Measurements from ENCODE around the gene DCTN4. TPM values are rescaled to one million over a fixed set of nuclear protein-coding genes. Genes with fewer than 3 reads are reported as not detected.
A peak's percentile ranks its signal among the peaks of the same experiment; 100 is the strongest.

DCTN4 gene
- total RNA-seq, 1 donor: 73.9 TPM

DNA sequence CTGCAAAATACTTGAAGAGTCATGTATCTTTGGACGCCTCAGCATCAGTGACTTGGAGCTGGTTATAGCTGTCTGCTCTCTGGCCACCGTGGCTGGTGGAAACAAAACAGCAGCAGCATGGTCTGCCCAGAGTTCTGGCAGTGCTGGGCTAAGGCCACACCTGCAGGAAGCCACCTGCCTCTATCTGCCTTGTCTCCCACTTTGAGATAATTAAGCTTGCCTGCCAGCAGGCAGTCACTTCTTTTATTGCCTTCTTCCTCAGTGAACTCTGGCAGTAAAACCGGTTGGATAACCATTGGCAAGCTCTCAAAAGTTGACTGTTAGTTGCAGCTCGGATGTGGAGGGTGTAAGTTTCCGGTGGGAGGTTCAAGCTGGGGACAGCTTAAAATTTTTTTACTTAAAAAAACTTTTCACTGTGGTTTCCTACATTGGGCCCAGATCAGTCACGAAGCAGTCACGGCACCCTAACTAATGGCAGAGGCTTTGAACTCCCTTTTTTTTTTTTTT lies 24.7 kb upstream of the DCTN4 start:
- H3K4me3 ChIP-seq (ENCODE audit: low read depth, low read length): peak overlapping the region; percentile 33
- TF ChIP-seq, protein P1, sequence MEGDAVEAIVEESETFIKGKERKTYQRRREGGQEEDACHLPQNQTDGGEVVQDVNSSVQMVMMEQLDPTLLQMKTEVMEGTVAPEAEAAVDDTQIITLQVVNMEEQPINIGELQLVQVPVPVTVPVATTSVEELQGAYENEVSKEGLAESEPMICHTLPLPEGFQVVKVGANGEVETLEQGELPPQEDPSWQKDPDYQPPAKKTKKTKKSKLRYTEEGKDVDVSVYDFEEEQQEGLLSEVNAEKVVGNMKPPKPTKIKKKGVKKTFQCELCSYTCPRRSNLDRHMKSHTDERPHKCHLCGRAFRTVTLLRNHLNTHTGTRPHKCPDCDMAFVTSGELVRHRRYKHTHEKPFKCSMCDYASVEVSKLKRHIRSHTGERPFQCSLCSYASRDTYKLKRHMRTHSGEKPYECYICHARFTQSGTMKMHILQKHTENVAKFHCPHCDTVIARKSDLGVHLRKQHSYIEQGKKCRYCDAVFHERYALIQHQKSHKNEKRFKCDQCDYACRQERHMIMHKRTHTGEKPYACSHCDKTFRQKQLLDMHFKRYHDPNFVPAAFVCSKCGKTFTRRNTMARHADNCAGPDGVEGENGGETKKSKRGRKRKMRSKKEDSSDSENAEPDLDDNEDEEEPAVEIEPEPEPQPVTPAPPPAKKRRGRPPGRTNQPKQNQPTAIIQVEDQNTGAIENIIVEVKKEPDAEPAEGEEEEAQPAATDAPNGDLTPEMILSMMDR (IDR thresholded peaks at IDR 0.05; ENCODE audit: insufficient read depth, low read length): no peak

GRCh38 chr5:150782850-150783249 lies 24.0 kb upstream of the DCTN4 start:
- no peak for DNase-seq (ENCODE audit: low read depth)
- H3K4me3 ChIP-seq (ENCODE audit: low read depth, low read length): peak overlapping the region; percentile 11
- TF ChIP-seq, protein P1 (IDR thresholded peaks at IDR 0.05; ENCODE audit: insufficient read depth, low read length): no peak

More for the DNA sequence above, 24.7 kb upstream of the DCTN4 start:
- peak; percentile 96 for DNase-seq (ENCODE audit: low read depth)

GRCh38 chr5:150781706-150782614 lies 23.1 kb upstream of the DCTN4 start:
- peak; percentile 99 for DNase-seq (ENCODE audit: low read depth)
- TF ChIP-seq, protein P1 (IDR thresholded peaks at IDR 0.05; ENCODE audit: insufficient read depth, low read length): no peak
- H3K4me3 ChIP-seq (ENCODE audit: low read depth, low read length): peak overlapping the region; percentile 29

DNA sequence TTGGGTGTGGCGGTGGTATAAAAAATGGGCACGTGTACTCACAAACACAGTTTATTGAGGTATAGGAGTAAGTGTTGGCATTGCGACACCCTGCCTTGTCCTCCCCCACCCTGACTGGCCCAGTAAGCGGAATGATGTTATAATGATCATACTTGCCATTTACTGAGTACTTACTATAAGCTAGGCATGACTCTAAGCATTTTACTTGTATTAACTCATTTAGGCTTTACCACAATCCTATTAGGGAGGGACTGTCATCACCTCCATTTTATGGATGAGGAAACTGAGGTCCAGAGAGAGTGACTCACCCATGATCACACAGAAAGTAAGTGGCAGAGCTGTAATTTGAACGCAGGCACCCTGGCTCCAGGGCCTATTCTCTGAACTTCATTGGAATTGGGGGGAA lies 22.0 kb upstream of the DCTN4 start:
- H3K4me3 ChIP-seq (ENCODE audit: low read depth, low read length): peak overlapping the region; percentile 87
- DNase-seq (ENCODE audit: low read depth): peak; percentile 67
- TF ChIP-seq, protein P1 (IDR thresholded peaks at IDR 0.05; ENCODE audit: insufficient read depth, low read length): no peak

DNA sequence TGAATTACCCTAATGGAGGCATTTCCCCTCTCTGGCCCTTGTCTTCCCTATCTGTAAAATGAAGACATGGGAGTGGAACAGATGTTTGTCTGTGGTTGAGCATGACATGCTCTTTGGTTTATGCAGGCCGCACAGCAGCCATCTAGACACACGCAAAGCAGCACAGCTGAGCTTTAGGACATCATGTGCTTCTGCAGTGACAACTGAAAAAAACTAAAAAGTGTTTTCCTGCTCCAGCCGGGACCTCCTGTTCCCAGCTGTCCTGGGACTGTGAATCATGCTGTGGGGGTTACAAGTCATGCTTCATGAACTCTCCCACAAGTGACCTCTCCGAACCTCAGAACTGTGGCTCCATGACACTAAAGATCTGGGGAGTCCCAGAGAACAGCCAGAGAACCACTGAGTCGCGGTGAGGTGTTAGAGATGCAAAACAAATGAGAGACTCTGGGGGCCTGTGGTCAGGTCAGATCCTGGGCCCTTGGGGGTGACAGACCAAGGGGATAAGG lies 21.4 kb upstream of the DCTN4 start:
- peak overlapping the region; percentile 87 for H3K4me3 ChIP-seq (ENCODE audit: low read depth, low read length)
- TF ChIP-seq, protein P1 (IDR thresholded peaks at IDR 0.05; ENCODE audit: insufficient read depth, low read length): no peak
- peak; percentile 39 for DNase-seq (ENCODE audit: low read depth)

- TF ChIP-seq, protein P1 (IDR thresholded peaks at IDR 0.05; ENCODE audit: insufficient read depth, low read length): no peak
- peak overlapping the region; percentile 87 for H3K4me3 ChIP-seq (ENCODE audit: low read depth, low read length)
- DNase-seq (ENCODE audit: low read depth): peak; percentile 49
Measured at GRCh38 chr5:150779397-150780186, 20.8 kb upstream of the DCTN4 start.

All from fibroblast of the aortic adventitia (primary cell).